ENCODE measurements around the gene BLOC1S3. TPM values are rescaled to one million over a fixed set of nuclear protein-coding genes. Genes with fewer than 3 reads are reported as not detected.

BLOC1S3 gene
- total RNA-seq, 6 experiments from 2014 or later = 10.5 to 14.2 (median 12.2) TPM

GRCh38 chr19:45187421-45188100 lies 9.0 kb downstream of the BLOC1S3 start:
- H3K27me3 Mint-ChIP-seq (ENCODE audit: insufficient read depth) = no peaks in the 10 kb centered on the region; the same call in 1 of the 2 replicates
- H3K9me3 Mint-ChIP-seq = peaks cover 6% of the 10 kb centered on the region; the same call in 1 of the 2 replicates
- TF ChIP-seq CTCF (IDR thresholded peaks at IDR 0.05) = peak; percentile 75
- peaks cover 7% of the 10 kb centered on the region; the same call in 1 of the 2 replicates for H3K4me1 Mint-ChIP-seq (ENCODE audit: low read depth)
- H3K4me3 Mint-ChIP-seq = no peak overlapping the region
- no peak for DNase-seq
- no peak overlapping the region for H3K27ac Mint-ChIP-seq
- peaks cover 10% of the 10 kb centered on the region for H3K36me3 Mint-ChIP-seq (ENCODE audit: low read depth)

- no peak overlapping the region for H3K27ac Mint-ChIP-seq
- peaks cover 12% of the 10 kb centered on the region; the same call in 1 of the 2 replicates for H3K4me1 Mint-ChIP-seq (ENCODE audit: low read depth)
- no peak for DNase-seq
- TF ChIP-seq CTCF (IDR thresholded peaks at IDR 0.05) = no peak
- H3K27me3 Mint-ChIP-seq (ENCODE audit: insufficient read depth) = no peaks in the 10 kb centered on the region; the same call in none of the 2 replicates
- no peak overlapping the region for H3K4me3 Mint-ChIP-seq
- peaks cover 6% of the 10 kb centered on the region; the same call in 1 of the 2 replicates for H3K9me3 Mint-ChIP-seq
- peaks cover 14% of the 10 kb centered on the region for H3K36me3 Mint-ChIP-seq (ENCODE audit: low read depth)
Observed at GRCh38 chr19:45189971-45190370, 11.4 kb downstream of the BLOC1S3 start.

- no peak for TF ChIP-seq CTCF (IDR thresholded peaks at IDR 0.05)
- Mint-ChIP-seq H3K4me1 (ENCODE audit: low read depth) (peaks cover 21% of the 10 kb centered on the region), H3K36me3 (ENCODE audit: low read depth) (peaks cover 14% of the 10 kb centered on the region), H3K9me3 (peaks cover 6% of the 10 kb centered on the region; the same call in 1 of the 2 replicates), H3K27me3 (ENCODE audit: insufficient read depth) (no peaks in the 10 kb centered on the region; the same call in none of the 2 replicates), H3K4me3 (no peak overlapping the region), H3K27ac (no peak overlapping the region)
- no peak for DNase-seq
Observed at GRCh38 chr19:45191375-45191774, 12.8 kb downstream of the BLOC1S3 start.

- DNase-seq = peak; percentile 30
- Mint-ChIP-seq H3K4me1 (ENCODE audit: low read depth) (peaks cover 20% of the 10 kb centered on the region), H3K4me3 (no peak overlapping the region), H3K27me3 (ENCODE audit: insufficient read depth) (peaks cover 10% of the 10 kb centered on the region), H3K36me3 (ENCODE audit: low read depth) (peaks cover 3% of the 10 kb centered on the region; the same call in 1 of the 2 replicates), H3K9me3 (no peaks in the 10 kb centered on the region), H3K27ac (peak overlapping the region; percentile 57)
- no peak for TF ChIP-seq CTCF (IDR thresholded peaks at IDR 0.05)
Observed at GRCh38 chr19:45195764-45196163, 17.2 kb downstream of the BLOC1S3 start.

- peak; percentile 56 for TF ChIP-seq CTCF (IDR thresholded peaks at IDR 0.05)
- Mint-ChIP-seq H3K36me3 (ENCODE audit: low read depth) (no peaks in the 10 kb centered on the region), H3K27ac (no peak overlapping the region), H3K4me3 (no peak overlapping the region), H3K9me3 (no peaks in the 10 kb centered on the region), H3K4me1 (ENCODE audit: low read depth) (peaks cover 14% of the 10 kb centered on the region), H3K27me3 (ENCODE audit: insufficient read depth) (peaks cover 19% of the 10 kb centered on the region)
- DNase-seq = peak; percentile 43
Observed at GRCh38 chr19:45200568-45200967, 22.0 kb downstream of the BLOC1S3 start.
